DND-41 (cell line): ENCODE results near the gene MX2.

Experiments used
- ATAC-seq: fragments of 200-7000 bp; cut with Tn5 transposase; 3 replicates; pipeline ENCODE4 v1.9.1; 2021; ENCODE audit warnings: low read depth; ENCODE audit not compliant: insufficient read depth
- DNase-seq: peaks from one replicate; pipeline ENCODE4 v3.0.0-alpha.2; 2020
- H2AFZ ChIP-seq: 2 replicates; pipeline ENCODE4 v1.6.0; 2012; ENCODE audit warnings: low read depth, low read length
- H3K27ac ChIP-seq: 2 replicates; pipeline ENCODE4 v1.5.1; 2012; ENCODE audit warnings: low read length, inconsistent platforms
- H3K27me3 ChIP-seq: fragments of 200-600 bp; sonication (generic); 2 replicates; pipeline ENCODE4 v1.6.0; 2012; ENCODE audit warnings: low read length, mild to moderate bottlenecking, inconsistent platforms; ENCODE audit not compliant: insufficient read depth, poor library complexity
- H3K36me3 ChIP-seq: 2 replicates; pipeline ENCODE4 v1.5.1; 2012; ENCODE audit warnings: low read length, inconsistent platforms; ENCODE audit not compliant: insufficient read depth
- H3K4me1 ChIP-seq: 2 replicates; pipeline ENCODE4 v1.5.1; 2012; ENCODE audit warnings: mild to moderate bottlenecking, low read length; ENCODE audit not compliant: insufficient read depth
- H3K4me2 ChIP-seq: 2 replicates; pipeline ENCODE4 v1.6.0; 2012; ENCODE audit warnings: mild to moderate bottlenecking, moderate library complexity, low read length, inconsistent platforms; ENCODE audit not compliant: insufficient read depth
- H3K4me3 ChIP-seq, 2 experiments: fragments of 200-600 bp in 1 of 2; shearing (Covaris generic) in 1 of 2; 2 replicates each; pipeline ENCODE4 v1.5.1; 2012 to 2016; ENCODE audit warnings: inconsistent platforms in 2 of 2, low read length in 2 of 2, mild to moderate bottlenecking in 2 of 2, low read depth in 1 of 2, moderate library complexity in 1 of 2
- H3K79me2 ChIP-seq: 2 replicates; pipeline ENCODE4 v1.6.0; 2012; ENCODE audit warnings: low read length, inconsistent platforms; ENCODE audit not compliant: insufficient read depth
- H3K9ac ChIP-seq: 2 replicates; pipeline ENCODE4 v1.6.0; 2012; ENCODE audit warnings: low read depth, mild to moderate bottlenecking, inconsistent platforms, low read length, moderate library complexity
- H3K9me3 ChIP-seq: 2 replicates; pipeline ENCODE4 v1.5.1; 2012; ENCODE audit warnings: low read length, moderate library complexity, mild to moderate bottlenecking, inconsistent platforms; ENCODE audit not compliant: insufficient read depth, severe bottlenecking
- H4K20me1 ChIP-seq: 2 replicates; pipeline ENCODE4 v1.6.0; 2012; ENCODE audit warnings: low read length; ENCODE audit not compliant: insufficient read depth
- EZH2 ChIP-seq: IDR thresholded peaks from 3 replicates; pipeline ENCODE4 v1.6.1; 2012; ENCODE audit warnings: borderline replicate concordance, low read depth, mild to moderate bottlenecking, moderate library complexity, low read length, inconsistent platforms; ENCODE audit not compliant: severe bottlenecking
- TF ChIP-seq, protein P1 (sequence below): IDR thresholded peaks from 2 replicates; pipeline ENCODE4 v1.5.1; 2012; ENCODE audit warnings: borderline replicate concordance, low read length, moderate library complexity, mild to moderate bottlenecking; ENCODE audit not compliant: poor library complexity, severe bottlenecking; ENCODE audit errors: extremely low read depth

Gene MX2

DNA sequence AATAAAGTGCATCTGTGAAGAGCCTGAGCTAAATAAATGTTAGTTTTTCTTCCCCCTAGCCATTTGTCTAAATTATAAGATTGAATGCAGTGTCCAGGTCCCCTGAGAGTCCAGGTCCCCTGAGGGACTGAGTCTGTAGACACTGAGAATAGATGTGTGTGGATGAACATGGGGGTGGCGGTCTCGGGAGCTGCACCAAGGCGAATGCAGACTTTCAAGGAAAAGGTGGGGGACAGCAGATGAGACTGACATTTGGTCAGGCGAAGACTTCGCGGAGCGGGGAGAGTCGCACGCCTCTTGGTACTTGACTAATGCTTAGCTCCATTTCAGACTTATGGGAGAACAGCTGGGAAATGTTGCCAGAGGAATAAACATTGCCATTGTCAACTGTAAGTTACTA lies 17.7 kb upstream of the MX2 start:
- Histone ChIP-seq H3K36me3 (no peaks in the 10 kb centered on the region), H3K79me2 (no peaks in the 10 kb centered on the region), H3K27me3 (peaks cover 6% of the 10 kb centered on the region), H3K4me3 (no peak overlapping the region), H3K9ac (no peak overlapping the region), H3K9me3 (peaks cover 3% of the 10 kb centered on the region), H3K4me2 (no peak overlapping the region), H4K20me1 (no peaks in the 10 kb centered on the region), H3K27ac (no peak overlapping the region), H3K4me1 (no peaks in the 10 kb centered on the region), H2AFZ (no peak overlapping the region)
- TF ChIP-seq EZH2, result no peak
- TF ChIP-seq, protein P1, sequence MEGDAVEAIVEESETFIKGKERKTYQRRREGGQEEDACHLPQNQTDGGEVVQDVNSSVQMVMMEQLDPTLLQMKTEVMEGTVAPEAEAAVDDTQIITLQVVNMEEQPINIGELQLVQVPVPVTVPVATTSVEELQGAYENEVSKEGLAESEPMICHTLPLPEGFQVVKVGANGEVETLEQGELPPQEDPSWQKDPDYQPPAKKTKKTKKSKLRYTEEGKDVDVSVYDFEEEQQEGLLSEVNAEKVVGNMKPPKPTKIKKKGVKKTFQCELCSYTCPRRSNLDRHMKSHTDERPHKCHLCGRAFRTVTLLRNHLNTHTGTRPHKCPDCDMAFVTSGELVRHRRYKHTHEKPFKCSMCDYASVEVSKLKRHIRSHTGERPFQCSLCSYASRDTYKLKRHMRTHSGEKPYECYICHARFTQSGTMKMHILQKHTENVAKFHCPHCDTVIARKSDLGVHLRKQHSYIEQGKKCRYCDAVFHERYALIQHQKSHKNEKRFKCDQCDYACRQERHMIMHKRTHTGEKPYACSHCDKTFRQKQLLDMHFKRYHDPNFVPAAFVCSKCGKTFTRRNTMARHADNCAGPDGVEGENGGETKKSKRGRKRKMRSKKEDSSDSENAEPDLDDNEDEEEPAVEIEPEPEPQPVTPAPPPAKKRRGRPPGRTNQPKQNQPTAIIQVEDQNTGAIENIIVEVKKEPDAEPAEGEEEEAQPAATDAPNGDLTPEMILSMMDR, result no peak
- ATAC-seq (no peak), DNase-seq (no peak)

DNA sequence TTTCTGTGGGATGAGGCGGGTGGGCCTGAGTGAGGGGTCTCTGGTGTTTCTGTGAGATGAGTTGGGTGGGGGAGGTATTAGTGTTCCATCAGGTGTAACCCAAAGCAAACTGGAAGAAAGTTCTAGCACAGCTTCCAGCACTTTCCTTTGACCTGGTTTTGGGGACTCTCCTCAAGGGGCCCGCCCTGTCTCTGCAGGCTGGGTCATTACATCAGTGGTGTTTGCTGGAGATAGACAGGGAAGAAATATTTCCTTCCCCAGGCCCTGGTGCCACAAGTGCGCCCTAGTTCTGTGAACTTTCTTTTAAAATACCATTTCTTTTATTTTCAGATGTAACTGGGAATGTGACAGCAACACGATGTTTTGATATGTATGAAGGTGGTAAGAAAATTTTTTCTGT lies 16.5 kb upstream of the MX2 start:
- Histone ChIP-seq H3K9me3 (peaks cover 3% of the 10 kb centered on the region), H3K27me3 (peaks cover 3% of the 10 kb centered on the region), H3K36me3 (no peaks in the 10 kb centered on the region), H3K4me2 (no peak overlapping the region), H3K4me1 (no peaks in the 10 kb centered on the region), H4K20me1 (no peaks in the 10 kb centered on the region), H3K27ac (no peak overlapping the region), H3K4me3 (no peak overlapping the region), H2AFZ (no peak overlapping the region), H3K79me2 (no peaks in the 10 kb centered on the region), H3K9ac (no peak overlapping the region)
- ATAC-seq (no peak), DNase-seq (no peak)
- TF ChIP-seq EZH2, result no peak
- TF ChIP-seq, protein P1, result no peak

DNA sequence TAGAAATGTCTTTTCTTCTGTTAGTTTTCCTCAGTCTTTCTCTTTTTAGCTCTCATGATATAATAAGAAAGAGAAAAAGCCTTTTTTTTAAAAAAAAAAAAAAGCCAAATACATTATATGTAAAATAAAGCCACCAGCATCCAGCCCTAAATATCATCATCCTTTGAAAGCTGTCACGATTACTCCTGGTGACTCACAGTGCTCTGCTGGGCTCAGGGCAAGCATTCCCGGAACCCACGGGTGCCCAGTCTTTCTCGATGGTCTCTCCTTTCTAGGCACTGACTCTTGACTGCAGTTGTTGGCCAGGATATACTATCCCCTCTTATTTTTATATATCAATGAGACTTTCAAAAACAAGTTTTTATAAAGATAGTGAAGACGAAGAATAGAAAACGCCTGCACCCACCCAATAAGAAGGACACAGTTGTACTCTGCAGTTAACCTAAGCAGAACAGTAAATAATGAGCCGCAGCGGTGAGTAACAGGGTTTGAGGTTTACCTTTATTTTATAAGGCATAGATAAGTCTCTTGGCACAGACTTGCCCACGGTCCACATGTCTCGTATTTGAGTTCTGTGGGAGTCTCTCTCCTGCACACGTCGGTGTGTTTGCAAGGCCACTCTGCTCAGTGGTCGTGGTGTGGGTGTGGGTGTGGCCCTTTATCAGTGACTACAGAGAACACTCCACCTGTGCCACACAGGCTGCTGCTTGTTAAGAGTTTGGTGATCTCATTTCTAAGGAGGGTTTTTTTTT lies 15.7 kb upstream of the MX2 start:
- Histone ChIP-seq H4K20me1 (no peaks in the 10 kb centered on the region), H3K36me3 (no peaks in the 10 kb centered on the region), H3K9me3 (peaks cover 3% of the 10 kb centered on the region), H3K4me3 (no peak overlapping the region), H2AFZ (no peak overlapping the region), H3K4me2 (no peak overlapping the region), H3K79me2 (no peaks in the 10 kb centered on the region), H3K9ac (no peak overlapping the region), H3K4me1 (no peaks in the 10 kb centered on the region), H3K27me3 (peaks cover 3% of the 10 kb centered on the region), H3K27ac (no peak overlapping the region)
- DNase-seq (no peak), ATAC-seq (no peak)
- no peak for TF ChIP-seq EZH2
- TF ChIP-seq, protein P1, result no peak

DNA sequence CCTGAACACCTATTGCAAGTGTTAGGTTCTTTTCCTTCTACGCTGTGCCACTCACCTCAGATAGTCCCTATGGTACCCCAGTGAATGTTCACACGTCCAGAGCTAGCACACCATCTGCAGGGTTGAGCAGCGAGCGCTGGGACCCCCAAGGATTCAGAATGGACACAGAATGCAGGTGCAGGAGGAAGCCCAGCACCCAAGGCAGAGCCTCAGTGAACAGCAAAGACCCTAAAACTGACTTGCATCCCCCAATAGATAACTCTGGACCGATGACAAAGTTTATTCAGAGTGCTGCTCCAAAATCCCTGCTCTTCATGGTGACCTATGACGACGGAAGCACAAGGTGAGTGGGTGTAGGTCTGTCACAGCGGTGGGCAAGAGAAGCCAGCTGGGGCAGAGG lies 15.1 kb upstream of the MX2 start:
- Histone ChIP-seq H3K4me2 (no peak overlapping the region), H2AFZ (no peak overlapping the region), H3K9ac (no peak overlapping the region), H3K27ac (no peak overlapping the region), H3K4me3 (no peak overlapping the region), H3K36me3 (no peaks in the 10 kb centered on the region), H3K4me1 (no peaks in the 10 kb centered on the region), H3K9me3 (peaks cover 3% of the 10 kb centered on the region), H4K20me1 (no peaks in the 10 kb centered on the region), H3K79me2 (no peaks in the 10 kb centered on the region), H3K27me3 (peaks cover 1% of the 10 kb centered on the region)
- ATAC-seq (no peak), DNase-seq (no peak)
- no peak for TF ChIP-seq EZH2
- TF ChIP-seq, protein P1, result no peak
